ENCODE results near the gene LHFPL2. TPM values are rescaled to one million over a fixed set of nuclear protein-coding genes. Genes with fewer than 3 reads are reported as not detected.
"Not testable (repeated sequence)": the region's sequence is repeated elsewhere in the genome, so short reads cannot be mapped to it uniquely, and the experiment has no call there.

Gene LHFPL2
- total and polyA plus RNA-seq, 4 donors, result 6.5 to 49.4 (median 47.7) TPM

DNA sequence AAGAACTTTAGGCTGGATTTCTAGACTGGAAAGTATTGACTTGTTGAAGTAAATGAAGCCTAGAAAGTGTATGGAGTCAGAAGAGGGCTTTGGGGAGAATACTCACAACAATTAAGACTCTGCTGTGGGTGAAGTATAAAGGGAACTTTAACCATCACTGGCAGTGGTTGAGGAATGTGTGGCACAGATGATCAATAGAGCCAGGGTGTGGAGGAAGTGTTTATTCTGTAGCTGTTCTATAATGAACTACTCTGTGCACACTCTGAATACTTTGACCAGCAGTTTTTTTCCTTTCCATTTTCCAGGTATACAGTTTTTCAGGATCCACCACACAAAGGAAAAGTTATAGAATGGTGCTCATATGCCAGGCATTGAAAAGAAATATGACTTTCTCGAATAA lies 181.4 kb downstream of the LHFPL2 start:
- H3K4me3 ChIP-seq, result no peak overlapping the region
- no peak for DNase-seq
- TF ChIP-seq, protein P1, sequence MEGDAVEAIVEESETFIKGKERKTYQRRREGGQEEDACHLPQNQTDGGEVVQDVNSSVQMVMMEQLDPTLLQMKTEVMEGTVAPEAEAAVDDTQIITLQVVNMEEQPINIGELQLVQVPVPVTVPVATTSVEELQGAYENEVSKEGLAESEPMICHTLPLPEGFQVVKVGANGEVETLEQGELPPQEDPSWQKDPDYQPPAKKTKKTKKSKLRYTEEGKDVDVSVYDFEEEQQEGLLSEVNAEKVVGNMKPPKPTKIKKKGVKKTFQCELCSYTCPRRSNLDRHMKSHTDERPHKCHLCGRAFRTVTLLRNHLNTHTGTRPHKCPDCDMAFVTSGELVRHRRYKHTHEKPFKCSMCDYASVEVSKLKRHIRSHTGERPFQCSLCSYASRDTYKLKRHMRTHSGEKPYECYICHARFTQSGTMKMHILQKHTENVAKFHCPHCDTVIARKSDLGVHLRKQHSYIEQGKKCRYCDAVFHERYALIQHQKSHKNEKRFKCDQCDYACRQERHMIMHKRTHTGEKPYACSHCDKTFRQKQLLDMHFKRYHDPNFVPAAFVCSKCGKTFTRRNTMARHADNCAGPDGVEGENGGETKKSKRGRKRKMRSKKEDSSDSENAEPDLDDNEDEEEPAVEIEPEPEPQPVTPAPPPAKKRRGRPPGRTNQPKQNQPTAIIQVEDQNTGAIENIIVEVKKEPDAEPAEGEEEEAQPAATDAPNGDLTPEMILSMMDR (IDR thresholded peaks at IDR 0.05; ENCODE audit: control extremely low read depth, extremely low read depth), result no peak
- peaks cover 1 to 10% (median 5%) of the 10 kb centered on the region in 4 donors for H3K36me3 ChIP-seq (ENCODE audit: control insufficient read depth in 4 of 4, insufficient read depth in 4 of 4, low read length in 4 of 4)
- no peaks in the 10 kb centered on the region for H3K9me3 ChIP-seq (ENCODE audit: control insufficient read depth in 4 of 4, insufficient read depth in 3 of 4, low read length in 3 of 4)
- ATAC-seq (ENCODE audit: insufficient read depth, low FRiP score), result no peak
- H3K4me1 ChIP-seq (ENCODE audit: control insufficient read depth in 5 of 5, insufficient read depth in 5 of 5, low read length in 5 of 5), result no peaks in the 10 kb centered on the region
- H3K27me3 ChIP-seq (ENCODE audit: control insufficient read depth in 3 of 3, insufficient read depth in 3 of 3, low read length in 2 of 3), result no peaks in the 10 kb centered on the region
- 99 to 100% methylated on average over 1 of the region's 1 CpG for WGBS, 2 donors
- H3K27ac ChIP-seq (ENCODE audit: low read depth in 1 of 2, low read length in 1 of 2), result no peak overlapping the region
- no peak overlapping the region for H3K9ac ChIP-seq (ENCODE audit: insufficient read depth in 1 of 2, low read length in 2 of 2)

DNA sequence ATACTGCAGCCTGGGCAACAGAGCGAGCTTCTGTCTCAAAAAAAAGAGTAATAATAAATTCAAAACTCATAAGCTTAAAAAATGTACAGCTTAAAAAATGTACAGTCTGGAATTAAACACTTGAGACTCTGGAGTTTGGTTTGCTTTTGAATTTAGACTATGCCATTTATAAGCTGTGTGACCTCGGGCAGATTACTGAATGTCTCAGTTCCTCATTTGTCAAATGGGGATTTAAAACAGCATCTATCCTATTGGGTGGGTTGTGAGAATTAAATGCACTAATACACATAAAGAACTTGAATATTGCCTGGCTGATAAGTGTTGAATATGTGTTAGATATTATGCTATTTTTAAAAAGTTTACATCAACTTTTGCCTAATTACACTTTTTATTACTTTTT lies 189.7 kb downstream of the LHFPL2 start:
- Histone ChIP-seq H3K4me1 (ENCODE audit: control insufficient read depth in 5 of 5, insufficient read depth in 5 of 5, low read length in 5 of 5) (no peaks in the 10 kb centered on the region), H3K36me3 (ENCODE audit: control insufficient read depth in 4 of 4, insufficient read depth in 4 of 4, low read length in 4 of 4) (peaks cover 0 to 13% (median 4%) of the 10 kb centered on the region in 4 donors), H3K9ac (ENCODE audit: insufficient read depth in 1 of 2, low read length in 2 of 2) (no peak overlapping the region), H3K4me3 (no peak overlapping the region), H3K27me3 (ENCODE audit: control insufficient read depth in 3 of 3, insufficient read depth in 3 of 3, low read length in 2 of 3) (no peaks in the 10 kb centered on the region), H3K27ac (ENCODE audit: low read depth in 1 of 2, low read length in 1 of 2) (no peak overlapping the region), H3K9me3 (ENCODE audit: control insufficient read depth in 4 of 4, insufficient read depth in 3 of 4, low read length in 3 of 4) (no peaks in the 10 kb centered on the region)
- ATAC-seq (ENCODE audit: insufficient read depth, low FRiP score) (no peak), DNase-seq (no peak)
- TF ChIP-seq, protein P1 (IDR thresholded peaks at IDR 0.05; ENCODE audit: control extremely low read depth, extremely low read depth), result no peak
- 89 to 93% methylated on average over 2 of the region's 2 CpGs for WGBS, 2 donors

DNA sequence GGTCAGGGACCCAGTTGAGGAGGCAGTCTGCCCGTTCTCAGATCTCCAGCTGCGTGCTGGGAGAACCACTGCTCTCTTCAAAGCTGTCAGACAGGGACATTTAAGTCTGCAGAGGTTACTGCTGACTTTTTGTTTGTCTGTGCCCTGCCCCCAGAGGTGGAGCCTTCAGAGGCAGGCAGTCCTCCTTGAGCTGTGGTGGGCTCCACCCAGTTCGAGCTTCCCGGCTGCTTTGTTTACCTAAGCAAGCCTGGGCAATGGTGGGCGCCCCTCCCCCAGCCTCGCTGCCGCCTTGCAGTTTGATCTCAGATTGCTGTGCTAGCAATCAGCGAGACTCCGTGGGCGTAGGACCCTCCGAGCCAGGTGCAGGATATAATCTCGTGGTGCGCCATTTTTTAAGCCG lies 191.1 kb downstream of the LHFPL2 start:
- not testable (repeated sequence) for ATAC-seq (ENCODE audit: insufficient read depth, low FRiP score); H3K4me3 ChIP-seq; H3K9me3 ChIP-seq (ENCODE audit: control insufficient read depth in 4 of 4, insufficient read depth in 3 of 4, low read length in 3 of 4); H3K27ac ChIP-seq (ENCODE audit: low read depth in 1 of 2, low read length in 1 of 2); DNase-seq; H3K4me1 ChIP-seq (ENCODE audit: control insufficient read depth in 5 of 5, insufficient read depth in 5 of 5, low read length in 5 of 5); H3K9ac ChIP-seq (ENCODE audit: insufficient read depth in 1 of 2, low read length in 2 of 2); H3K27me3 ChIP-seq (ENCODE audit: control insufficient read depth in 3 of 3, insufficient read depth in 3 of 3, low read length in 2 of 3)
- peaks cover 0 to 13% (median 4%) of the 10 kb centered on the region in 4 donors for H3K36me3 ChIP-seq (ENCODE audit: control insufficient read depth in 4 of 4, insufficient read depth in 4 of 4, low read length in 4 of 4)
- 84 to 94% methylated on average over 10 to 14 of the region's 14 CpGs for WGBS, 2 donors

DNA sequence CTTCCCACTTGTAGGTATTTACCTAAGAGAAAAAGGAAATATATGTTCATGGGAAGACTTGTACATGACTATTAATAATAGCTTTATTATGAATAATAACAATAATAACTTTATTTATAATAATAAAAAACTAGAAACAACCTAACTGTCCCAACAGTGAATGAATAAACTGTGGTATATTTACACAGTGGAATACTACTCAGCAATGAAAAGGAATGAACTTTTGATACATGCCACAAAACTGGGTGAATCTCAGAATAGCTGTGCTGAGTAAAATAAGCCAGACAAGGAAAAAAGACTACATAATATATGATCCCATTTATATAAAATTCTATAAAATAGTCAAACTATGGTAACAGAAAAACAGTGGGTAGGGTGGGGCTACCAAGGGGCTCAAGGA lies 199.5 kb downstream of the LHFPL2 start:
- Histone ChIP-seq H3K27ac (ENCODE audit: low read depth in 1 of 2, low read length in 1 of 2) (no peak overlapping the region), H3K4me3 (no peak overlapping the region), H3K27me3 (ENCODE audit: control insufficient read depth in 3 of 3, insufficient read depth in 3 of 3, low read length in 2 of 3) (no peaks in the 10 kb centered on the region), H3K4me1 (ENCODE audit: control insufficient read depth in 5 of 5, insufficient read depth in 5 of 5, low read length in 5 of 5) (no peaks in the 10 kb centered on the region), H3K9ac (ENCODE audit: insufficient read depth in 1 of 2, low read length in 2 of 2) (no peak overlapping the region), H3K36me3 (ENCODE audit: control insufficient read depth in 4 of 4, insufficient read depth in 4 of 4, low read length in 4 of 4) (peaks cover 0 to 4% (median 0%) of the 10 kb centered on the region in 4 donors), H3K9me3 (ENCODE audit: control insufficient read depth in 4 of 4, insufficient read depth in 3 of 4, low read length in 3 of 4) (no peaks in the 10 kb centered on the region)
- no peak for DNase-seq
- TF ChIP-seq, protein P1 (IDR thresholded peaks at IDR 0.05; ENCODE audit: control extremely low read depth, extremely low read depth), result no peak
- no peak for ATAC-seq (ENCODE audit: insufficient read depth, low FRiP score)
